ENCODE measurements around the gene GCH1. TPM values are rescaled to one million over a fixed set of nuclear protein-coding genes. Genes with fewer than 3 reads are reported as not detected.
A peak's percentile ranks its signal among the peaks of the same experiment; 100 is the strongest.

Gene GCH1
- total RNA-seq, 1 experiment from 2014 or later = 17.0 TPM

DNA sequence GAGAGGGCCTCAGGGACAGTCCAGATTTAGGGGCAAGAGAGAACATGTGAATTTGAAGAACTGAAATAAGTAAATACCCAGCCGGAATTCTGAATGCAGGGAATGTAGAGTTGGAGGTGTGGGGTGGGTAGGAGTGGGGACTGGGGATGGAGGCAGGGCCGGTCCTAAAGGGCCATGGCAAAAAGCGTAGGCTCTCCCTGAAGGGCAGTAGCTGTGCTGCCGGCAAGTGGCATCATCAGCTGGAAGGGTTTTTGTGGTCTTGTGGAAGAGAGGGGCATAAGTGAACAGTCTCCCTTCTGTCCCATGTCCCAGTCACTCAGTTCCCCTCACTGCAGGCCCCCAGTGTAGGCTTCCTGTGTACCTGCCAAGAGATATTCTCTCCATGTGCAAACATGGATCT lies 104.6 kb downstream of the GCH1 start:
- DNase-seq (ENCODE audit: low spot score) = no peak

DNA sequence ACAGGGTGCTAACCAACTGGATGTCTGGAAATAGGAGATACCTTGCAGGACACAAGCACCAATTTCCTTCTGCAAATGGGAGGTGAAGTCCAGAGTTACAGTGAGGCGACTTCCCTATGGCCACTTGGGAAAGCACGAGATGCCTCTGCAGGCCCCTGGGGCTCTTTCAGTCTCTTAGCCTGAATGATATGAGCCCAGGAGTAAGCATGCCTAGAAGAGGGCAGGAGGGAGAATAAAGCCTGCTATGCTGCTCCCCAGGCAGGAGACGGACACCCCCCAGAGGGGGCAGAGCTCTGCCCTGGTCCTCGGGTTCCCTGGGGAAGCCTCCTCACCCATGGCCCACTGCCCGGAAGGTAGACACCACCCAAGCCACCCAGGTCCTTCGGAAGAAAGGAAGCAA lies 105.1 kb downstream of the GCH1 start:
- DNase-seq (ENCODE audit: low spot score) = no peak

DNA sequence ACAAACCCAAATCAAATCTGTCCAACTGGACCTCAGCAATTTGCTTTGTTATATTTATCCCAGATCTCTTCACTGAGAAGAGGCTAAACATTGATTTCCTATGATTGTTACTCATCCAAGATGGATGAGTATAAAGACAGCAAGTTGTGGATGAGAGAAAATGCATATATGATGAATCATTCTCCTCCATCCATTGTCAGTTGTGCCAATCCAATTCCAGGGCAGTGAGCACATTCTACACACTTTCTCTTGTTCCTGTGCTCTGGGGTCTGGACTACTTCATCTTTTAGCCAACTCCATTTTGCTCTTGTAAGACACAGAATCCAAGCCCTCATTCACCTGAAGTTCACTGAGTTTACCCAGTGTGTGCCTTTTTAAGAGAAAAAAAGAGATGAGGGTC lies 105.7 kb downstream of the GCH1 start:
- DNase-seq (ENCODE audit: low spot score) = peak; percentile 29

DNA sequence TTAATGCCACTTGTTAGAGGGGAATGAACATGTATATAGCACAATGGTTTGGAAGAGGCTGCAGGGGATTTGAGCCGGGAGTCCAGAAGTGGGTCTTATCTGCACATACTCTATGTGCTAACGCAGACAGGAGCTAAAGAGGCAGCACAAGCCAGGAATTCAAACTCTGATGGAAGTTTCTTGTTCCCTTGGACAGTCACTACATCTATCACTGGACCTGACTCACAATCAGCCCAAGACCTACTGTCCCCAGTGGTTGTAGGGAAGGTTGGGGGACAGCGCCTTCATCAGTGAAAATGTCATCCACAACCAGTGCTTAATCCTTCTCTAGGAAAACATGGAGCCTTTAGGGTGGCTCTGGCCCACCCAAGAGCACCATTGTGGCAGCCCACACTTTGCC lies 107.8 kb downstream of the GCH1 start:
- DNase-seq (ENCODE audit: low spot score) = no peak

- no peak for DNase-seq (ENCODE audit: low spot score)
These were observed 108.5 kb downstream of the GCH1 start for GRCh38 chr14:54794159-54794558.

DNA sequence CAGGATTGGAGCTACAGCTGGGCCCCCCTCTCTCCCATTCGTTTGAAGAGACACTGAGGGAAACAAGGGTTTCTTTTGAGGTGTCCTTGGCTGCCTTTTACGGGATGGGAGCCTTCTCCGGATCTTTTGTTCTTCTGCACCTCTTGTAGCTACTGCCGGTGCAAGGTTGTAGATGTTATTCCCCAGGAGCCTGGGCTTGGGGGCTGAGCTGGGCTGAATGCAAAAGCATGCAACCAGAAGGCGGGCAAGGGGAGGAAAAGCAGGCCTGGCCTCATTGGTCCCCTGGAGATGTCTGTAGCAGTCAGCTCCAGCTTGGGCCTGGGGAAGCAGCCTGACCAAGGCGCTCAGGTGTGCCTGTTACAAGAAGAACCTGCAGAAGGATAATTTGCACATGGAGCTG lies 110.3 kb downstream of the GCH1 start:
- DNase-seq (ENCODE audit: low spot score) = no peak

Other genes with a start within 250 kb of the GCH1 start
- 13.3 and 14.6 TPM in 2 replicates for gene WDHD1, start 124.3 kb upstream of the GCH1 start, total RNA-seq (2014; rRNA removed; shearing (Covaris generic))
- gene SOCS4, start 124.4 kb upstream of the GCH1 start, total RNA-seq (2014; rRNA removed; shearing (Covaris generic)) = 12.1 and 12.7 TPM in 2 replicates
- gene MAPK1IP1L, start 148.8 kb upstream of the GCH1 start, total RNA-seq (2014; rRNA removed; shearing (Covaris generic)) = 40.1 and 44.2 TPM in 2 replicates
- 87.7 and 134 TPM in 2 replicates for gene LGALS3, start 226.4 kb upstream of the GCH1 start, total RNA-seq (2014; rRNA removed; shearing (Covaris generic))